OCI-LY1 (cell line): ENCODE data around the gene INTS6.

Source experiments
- EZH2 ChIP-seq: fragments of 200-600 bp; sonication (generic), shearing (Covaris generic); IDR thresholded peaks from 2 replicates; pipeline ENCODE4 v1.8.0; 2017; ENCODE audit warnings: borderline replicate concordance, mixed run types, mild to moderate bottlenecking, antibody characterized with exemption, low read length, moderate library complexity, mixed read lengths
- TF ChIP-seq, protein P1 (sequence below): fragments of 200-600 bp; sonication (generic), shearing (Covaris generic); IDR thresholded peaks from 2 replicates; pipeline ENCODE4 v1.5.1; 2017; ENCODE audit warnings: mild to moderate bottlenecking, antibody characterized with exemption, low read length, moderate library complexity, mixed read lengths

- TF ChIP-seq, protein P1, sequence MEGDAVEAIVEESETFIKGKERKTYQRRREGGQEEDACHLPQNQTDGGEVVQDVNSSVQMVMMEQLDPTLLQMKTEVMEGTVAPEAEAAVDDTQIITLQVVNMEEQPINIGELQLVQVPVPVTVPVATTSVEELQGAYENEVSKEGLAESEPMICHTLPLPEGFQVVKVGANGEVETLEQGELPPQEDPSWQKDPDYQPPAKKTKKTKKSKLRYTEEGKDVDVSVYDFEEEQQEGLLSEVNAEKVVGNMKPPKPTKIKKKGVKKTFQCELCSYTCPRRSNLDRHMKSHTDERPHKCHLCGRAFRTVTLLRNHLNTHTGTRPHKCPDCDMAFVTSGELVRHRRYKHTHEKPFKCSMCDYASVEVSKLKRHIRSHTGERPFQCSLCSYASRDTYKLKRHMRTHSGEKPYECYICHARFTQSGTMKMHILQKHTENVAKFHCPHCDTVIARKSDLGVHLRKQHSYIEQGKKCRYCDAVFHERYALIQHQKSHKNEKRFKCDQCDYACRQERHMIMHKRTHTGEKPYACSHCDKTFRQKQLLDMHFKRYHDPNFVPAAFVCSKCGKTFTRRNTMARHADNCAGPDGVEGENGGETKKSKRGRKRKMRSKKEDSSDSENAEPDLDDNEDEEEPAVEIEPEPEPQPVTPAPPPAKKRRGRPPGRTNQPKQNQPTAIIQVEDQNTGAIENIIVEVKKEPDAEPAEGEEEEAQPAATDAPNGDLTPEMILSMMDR: no peak
- no peak for TF ChIP-seq EZH2
These were observed 12.3 kb upstream of the INTS6 start for GRCh38 chr13:51465124-51465523.
